Chondrocyte (in vitro differentiated cells): Measurements from ENCODE around the gene CCDC92B. TPM values are rescaled to one million over a fixed set of nuclear protein-coding genes. Genes with fewer than 3 reads are reported as not detected.
"Not testable (repeated sequence)": the region's sequence is repeated elsewhere in the genome, so short reads cannot be mapped to it uniquely, and the experiment has no call there.

ENCODE experiments used
- DNase-seq: peaks from one replicate; pipeline ENCODE4 v3.0.0; 2021; ENCODE audit warnings: mixed read lengths, low spot score
- H3K27ac Mint-ChIP-seq: one replicate; pipeline ENCODE4 v1.8.0; 2021; ENCODE audit warnings: mild to moderate bottlenecking, moderate library complexity, mixed read lengths; ENCODE audit not compliant: unreplicated experiment
- H3K27me3 Mint-ChIP-seq: 2 replicates; pipeline ENCODE4 v1.8.0; 2021; ENCODE audit warnings: low read depth, mixed read lengths
- H3K36me3 Mint-ChIP-seq: 2 replicates; pipeline ENCODE4 v1.8.0; 2021; ENCODE audit warnings: low read depth, mixed read lengths
- H3K4me1 Mint-ChIP-seq: 2 replicates; pipeline ENCODE4 v1.8.0; 2021; ENCODE audit warnings: low read depth, mild to moderate bottlenecking, mixed read lengths
- H3K4me3 Mint-ChIP-seq: one replicate; pipeline ENCODE4 v1.8.0; 2021; ENCODE audit warnings: mild to moderate bottlenecking, moderate library complexity, mixed read lengths; ENCODE audit not compliant: unreplicated experiment
- H3K9me3 Mint-ChIP-seq: 2 replicates; pipeline ENCODE4 v1.8.0; 2021; ENCODE audit warnings: low read depth, mixed read lengths
- total RNA-seq: library from RNA; stranded (reverse); gene quantifications from 3 replicates; pipeline ENCODE4 v1.2.1, GENCODE V29; 2021
- TF ChIP-seq, protein P1 (sequence below): fragments of 200-600 bp; sonication (generic); IDR thresholded peaks from 2 replicates; pipeline ENCODE4 v1.5.0; 2021; ENCODE audit warnings: antibody characterized with exemption, mild to moderate bottlenecking, moderate library complexity

The CCDC92B gene
- total RNA-seq, 1 donor from 2014 or later, result 0.07 TPM

DNA sequence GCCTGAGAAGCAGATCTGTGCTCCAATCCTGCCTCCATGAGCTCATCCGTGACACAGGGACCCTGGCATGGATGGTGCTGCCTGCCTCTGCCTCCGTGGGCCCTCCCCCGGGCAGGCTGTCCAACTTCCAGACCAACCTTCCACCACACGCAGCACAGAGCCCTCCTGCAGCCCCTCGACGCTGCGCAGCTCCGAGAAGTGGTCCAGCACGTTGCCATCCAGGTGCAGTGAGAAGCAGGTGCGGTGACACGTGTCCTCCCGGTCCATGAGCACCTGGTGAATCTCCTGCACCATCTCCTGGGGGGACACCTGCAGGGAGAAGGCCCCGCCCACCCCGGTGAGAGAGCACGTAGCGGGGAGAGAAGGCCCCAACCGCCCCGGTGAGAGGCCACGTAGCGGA lies 46.3 kb downstream of the CCDC92B start:
- TF ChIP-seq, protein P1, sequence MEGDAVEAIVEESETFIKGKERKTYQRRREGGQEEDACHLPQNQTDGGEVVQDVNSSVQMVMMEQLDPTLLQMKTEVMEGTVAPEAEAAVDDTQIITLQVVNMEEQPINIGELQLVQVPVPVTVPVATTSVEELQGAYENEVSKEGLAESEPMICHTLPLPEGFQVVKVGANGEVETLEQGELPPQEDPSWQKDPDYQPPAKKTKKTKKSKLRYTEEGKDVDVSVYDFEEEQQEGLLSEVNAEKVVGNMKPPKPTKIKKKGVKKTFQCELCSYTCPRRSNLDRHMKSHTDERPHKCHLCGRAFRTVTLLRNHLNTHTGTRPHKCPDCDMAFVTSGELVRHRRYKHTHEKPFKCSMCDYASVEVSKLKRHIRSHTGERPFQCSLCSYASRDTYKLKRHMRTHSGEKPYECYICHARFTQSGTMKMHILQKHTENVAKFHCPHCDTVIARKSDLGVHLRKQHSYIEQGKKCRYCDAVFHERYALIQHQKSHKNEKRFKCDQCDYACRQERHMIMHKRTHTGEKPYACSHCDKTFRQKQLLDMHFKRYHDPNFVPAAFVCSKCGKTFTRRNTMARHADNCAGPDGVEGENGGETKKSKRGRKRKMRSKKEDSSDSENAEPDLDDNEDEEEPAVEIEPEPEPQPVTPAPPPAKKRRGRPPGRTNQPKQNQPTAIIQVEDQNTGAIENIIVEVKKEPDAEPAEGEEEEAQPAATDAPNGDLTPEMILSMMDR, result no peak
- H3K27me3 Mint-ChIP-seq, result no peaks in the 10 kb centered on the region
- peak; percentile 87 for DNase-seq
- no peak overlapping the region for H3K4me3 Mint-ChIP-seq
- H3K36me3 Mint-ChIP-seq, result peaks cover 1% of the 10 kb centered on the region
- no peaks in the 10 kb centered on the region for H3K9me3 Mint-ChIP-seq
- peaks cover 9% of the 10 kb centered on the region for H3K4me1 Mint-ChIP-seq
- no peak overlapping the region for H3K27ac Mint-ChIP-seq

GRCh38 chr17:2701996-2702741 lies 47.3 kb downstream of the CCDC92B start:
- H3K27ac Mint-ChIP-seq, result no peak overlapping the region
- DNase-seq, result peak; percentile 44
- H3K27me3 Mint-ChIP-seq, result no peaks in the 10 kb centered on the region
- peaks cover 7% of the 10 kb centered on the region for H3K4me1 Mint-ChIP-seq
- TF ChIP-seq, protein P1, result no peak
- peaks cover 1% of the 10 kb centered on the region for H3K36me3 Mint-ChIP-seq
- no peak overlapping the region for H3K4me3 Mint-ChIP-seq
- H3K9me3 Mint-ChIP-seq, result no peaks in the 10 kb centered on the region

- DNase-seq, result peak; percentile 92
- Mint-ChIP-seq H3K27ac (no peak overlapping the region), H3K9me3 (no peaks in the 10 kb centered on the region), H3K4me1 (peaks cover 7% of the 10 kb centered on the region), H3K4me3 (no peak overlapping the region), H3K27me3 (no peaks in the 10 kb centered on the region), H3K36me3 (peaks cover 5% of the 10 kb centered on the region)
- TF ChIP-seq, protein P1, result no peak
Observed at GRCh38 chr17:2701161-2701995, 48.1 kb downstream of the CCDC92B start.

DNA sequence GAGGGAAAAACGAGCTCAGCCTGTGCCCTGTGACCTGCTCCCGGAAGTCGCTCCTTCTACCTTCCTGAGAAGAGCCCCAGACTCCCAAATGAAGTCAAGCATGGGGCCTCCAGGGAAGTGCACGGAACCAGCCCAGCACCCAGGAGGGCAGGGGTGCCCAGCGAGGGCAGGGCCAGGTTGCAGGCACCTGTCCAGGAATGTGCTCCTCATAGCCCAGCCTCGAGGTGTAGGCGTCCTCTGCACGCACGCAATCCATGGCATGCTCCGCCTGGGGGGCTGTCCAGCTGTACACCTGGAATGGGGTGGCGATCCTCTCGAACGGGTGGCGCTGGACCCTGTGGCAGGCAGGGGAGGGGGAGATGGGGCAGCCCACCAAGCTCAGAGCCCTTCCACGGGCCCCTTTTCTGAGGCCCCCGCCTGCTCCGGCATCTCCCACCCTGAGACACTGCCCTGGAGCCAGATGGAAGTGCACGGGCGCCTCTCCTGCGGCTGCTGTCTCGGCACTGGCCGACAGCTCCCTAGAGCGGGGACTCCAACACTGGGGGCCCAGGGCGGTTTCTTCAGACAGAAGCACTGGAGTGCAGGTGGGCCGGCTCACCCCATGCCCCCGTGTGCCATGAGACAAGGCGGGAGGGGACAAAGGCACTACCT lies 48.8 kb downstream of the CCDC92B start:
- no peak overlapping the region for H3K4me3 Mint-ChIP-seq
- TF ChIP-seq, protein P1, result no peak
- H3K4me1 Mint-ChIP-seq, result peaks cover 6% of the 10 kb centered on the region
- no peaks in the 10 kb centered on the region for H3K27me3 Mint-ChIP-seq
- H3K9me3 Mint-ChIP-seq, result no peaks in the 10 kb centered on the region
- H3K36me3 Mint-ChIP-seq, result peaks cover 5% of the 10 kb centered on the region
- H3K27ac Mint-ChIP-seq, result no peak overlapping the region
- peak; percentile 89 for DNase-seq

DNA sequence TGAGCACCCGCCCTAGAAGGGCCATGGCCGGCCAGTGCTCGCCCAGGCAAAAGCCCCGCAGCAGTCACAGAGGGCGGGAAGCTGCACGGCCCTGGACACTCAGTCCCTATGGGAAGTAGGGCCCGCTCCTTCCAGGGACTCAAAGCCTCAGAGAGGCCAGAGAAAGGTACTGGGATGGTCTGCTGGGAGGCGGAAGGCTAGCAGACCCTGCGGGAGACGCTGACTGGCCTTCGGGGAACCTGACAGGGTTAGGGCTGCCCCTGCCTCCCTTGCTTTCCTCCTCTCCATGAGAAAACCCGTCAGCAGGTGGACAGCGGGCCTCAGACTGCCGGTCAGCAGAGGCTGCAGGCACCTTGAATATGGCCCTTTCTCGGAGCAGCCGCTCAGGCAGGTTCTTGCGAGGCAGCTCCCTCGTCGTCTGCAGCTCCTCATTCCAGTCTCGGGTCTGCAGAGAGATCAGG lies 49.4 kb downstream of the CCDC92B start:
- Mint-ChIP-seq H3K4me1 (peaks cover under 1% of the 10 kb centered on the region), H3K27me3 (no peaks in the 10 kb centered on the region), H3K4me3 (no peak overlapping the region), H3K27ac (no peak overlapping the region), H3K9me3 (no peaks in the 10 kb centered on the region), H3K36me3 (peaks cover 5% of the 10 kb centered on the region)
- TF ChIP-seq, protein P1, result no peak
- peak; percentile 81 for DNase-seq

- peak; percentile 40 for DNase-seq
- H3K4me1 Mint-ChIP-seq, H3K27me3 Mint-ChIP-seq, H3K4me3 Mint-ChIP-seq, H3K9me3 Mint-ChIP-seq, H3K36me3 Mint-ChIP-seq, H3K27ac Mint-ChIP-seq: not testable (repeated sequence)
Observed at GRCh38 chr17:2699216-2699805, 50.1 kb downstream of the CCDC92B start.
